Esophagus muscularis mucosa (tissue), 4 donors: Measurements from ENCODE around the gene C1orf21. TPM values are rescaled to one million over a fixed set of nuclear protein-coding genes. Genes with fewer than 3 reads are reported as not detected.

ENCODE experiments used
- DNase-seq: peaks from one replicate; pipeline ENCODE4 v3.0.0-alpha.2; 2017; ENCODE audit errors: extremely low spot score
- H3K27ac ChIP-seq, 4 donors: fragments of 200-600 bp; sonication (generic); replicated peaks in 1 of 4; 1 replicate in 3 of 4; 2 replicates in 1 of 4; pipeline ENCODE4 v1.5.1; 2016 to 2019; ENCODE audit warnings: mild to moderate bottlenecking in 1 of 4
- H3K27me3 ChIP-seq, 4 donors: fragments of 200-600 bp; sonication (generic); one replicate each; pipeline versions ENCODE4 v1.5.1 to v1.6.0; 2016 to 2019
- H3K36me3 ChIP-seq, 4 donors: fragments of 200-600 bp; sonication (generic); one replicate each; pipeline ENCODE4 v1.5.1; 2016 to 2019
- H3K4me1 ChIP-seq, 4 donors: fragments of 200-600 bp; sonication (generic); one replicate each; pipeline ENCODE4 v1.5.1; 2016 to 2019
- H3K4me3 ChIP-seq, 4 donors: fragments of 200-600 bp; sonication (generic); 1 replicate in 2 of 4; 2 replicates in 2 of 4; pipeline ENCODE4 v1.5.1; 2016 to 2019; ENCODE audit warnings: mild to moderate bottlenecking in 4 of 4, moderate library complexity in 1 of 4
- H3K9me3 ChIP-seq, 4 donors: fragments of 200-600 bp; sonication (generic); 1 replicate in 3 of 4; 2 replicates in 1 of 4; pipeline ENCODE4 v1.5.1; 2016 to 2019
- CTCF ChIP-seq, 3 experiments: fragments of 200-600 bp in 2 of 3; fragments of 450-650 bp in 1 of 3; sonication (generic) in 2 of 3; IDR thresholded peaks; one replicate each; pipeline ENCODE4 v1.5.1; 2017 to 2019; ENCODE audit warnings: antibody characterized with exemption in 3 of 3, mild to moderate bottlenecking in 2 of 3, moderate library complexity in 1 of 3
- EP300 ChIP-seq: sonication (generic); formaldehyde crosslinking; IDR thresholded peaks from one replicate; pipeline ENCODE4 v1.6.1; 2017; ENCODE audit warnings: antibody characterized with exemption
- POLR2A ChIP-seq: fragments of 450-650 bp; IDR thresholded peaks from one replicate; pipeline ENCODE4 v1.6.1; 2017; ENCODE audit warnings: antibody characterized with exemption, moderate library complexity, mild to moderate bottlenecking, low read depth
- POLR2AphosphoS5 ChIP-seq, 2 donors: sonication (generic); formaldehyde crosslinking; IDR thresholded peaks; one replicate each; pipeline ENCODE4 v1.6.1; 2017; ENCODE audit warnings: antibody characterized with exemption in 2 of 2
- WGBS: methylation state at CpG from one replicate; pipeline ENCODE4 v1.1.5; 2018; 5-methylcytosine and 5-hydroxymethylcytosine counted together
- intact Hi-C: fragments of 100-400 bp; cut with DNase I; formaldehyde crosslinking; loops from one replicate; pipeline ENCODE4 v1.15.1; 2023
- total RNA-seq, 4 donors: library from RNA; depleted of rRNA; stranded (reverse); fragments of >200 nt; gene quantifications; one replicate each; pipeline versions ENCODE4 v1.1.0 to v1.2.1, GENCODE V29; 2016

C1orf21 gene
- total RNA-seq, 4 donors from 2014 or later, result 39.5 to 91.7 (median 58.8) TPM

- intact Hi-C loops, result no loop called here
- Histone ChIP-seq H3K4me3 (no peak overlapping the region), H3K27me3 (no peaks in the 10 kb centered on the region), H3K27ac (no peak overlapping the region), H3K4me1 (peaks cover 28 to 40% (median 36%) of the 10 kb centered on the region in 4 donors), H3K9me3 (no peaks in the 10 kb centered on the region), H3K36me3 (no peaks in the 10 kb centered on the region)
- WGBS, result 95% methylated on average over 1 of the region's 1 CpG
- DNase-seq, result no peak
- TF ChIP-seq POLR2A, result no peak
- TF ChIP-seq EP300, result no peak
- no peak for TF ChIP-seq CTCF (IDR thresholded peaks at IDR 0.05)
- no peak for TF ChIP-seq POLR2AphosphoS5 (IDR thresholded peaks at IDR 0.05)
Measured at GRCh38 chr1:184412472-184412871, 25.6 kb downstream of the C1orf21 start.

GRCh38 chr1:184416481-184416880 is 29.7 kb downstream of the C1orf21 start:
- H3K9me3 ChIP-seq, result no peaks in the 10 kb centered on the region

GRCh38 chr1:184416946-184417345 is 30.1 kb downstream of the C1orf21 start:
- H3K4me3 ChIP-seq, result no peak overlapping the region
- intact Hi-C loops, result no loop called here
- DNase-seq, result no peak
- TF ChIP-seq CTCF (IDR thresholded peaks at IDR 0.05), result no peak
- TF ChIP-seq EP300, result no peak
- TF ChIP-seq POLR2A, result no peak
- no peak for TF ChIP-seq POLR2AphosphoS5 (IDR thresholded peaks at IDR 0.05)
- peaks cover 26 to 57% (median 50%) of the 10 kb centered on the region in 4 donors for H3K4me1 ChIP-seq
- no peaks in the 10 kb centered on the region for H3K27me3 ChIP-seq
- no peak overlapping the region for H3K27ac ChIP-seq
- H3K36me3 ChIP-seq, result no peaks in the 10 kb centered on the region
- WGBS, result 55% methylated on average over 3 of the region's 3 CpGs
- H3K9me3 ChIP-seq, result no peaks in the 10 kb centered on the region

More at GRCh38 chr1:184416481-184416880, 29.7 kb downstream of the C1orf21 start:
- DNase-seq, result no peak
- Histone ChIP-seq H3K36me3 (no peaks in the 10 kb centered on the region), H3K27me3 (no peaks in the 10 kb centered on the region), H3K4me1 (peaks cover 26 to 53% (median 46%) of the 10 kb centered on the region in 4 donors), H3K4me3 (no peak overlapping the region), H3K27ac (no peak overlapping the region)
- intact Hi-C loops, result no loop called here
- no peak for TF ChIP-seq EP300
- no peak for TF ChIP-seq POLR2A
- no peak for TF ChIP-seq CTCF (IDR thresholded peaks at IDR 0.05)
- TF ChIP-seq POLR2AphosphoS5 (IDR thresholded peaks at IDR 0.05), result no peak
- WGBS, result 41% methylated on average over 2 of the region's 2 CpGs

GRCh38 chr1:184417916-184418315 is 31.1 kb downstream of the C1orf21 start:
- no peak for TF ChIP-seq POLR2AphosphoS5 (IDR thresholded peaks at IDR 0.05)
- no peak for TF ChIP-seq POLR2A
- TF ChIP-seq CTCF (IDR thresholded peaks at IDR 0.05), result no peak
- TF ChIP-seq EP300, result no peak
- Histone ChIP-seq H3K9me3 (no peaks in the 10 kb centered on the region), H3K27ac (no peak overlapping the region), H3K27me3 (no peaks in the 10 kb centered on the region), H3K36me3 (no peaks in the 10 kb centered on the region), H3K4me1 (peaks cover 26 to 67% (median 60%) of the 10 kb centered on the region in 4 donors), H3K4me3 (no peak overlapping the region)
- intact Hi-C loops, result no loop called here
- 100% methylated on average over 1 of the region's 1 CpG for WGBS
- DNase-seq, result no peak

- WGBS, result 77% methylated on average over 4 of the region's 4 CpGs
- Histone ChIP-seq H3K27ac (no peak overlapping the region), H3K4me3 (no peak overlapping the region), H3K9me3 (no peaks in the 10 kb centered on the region), H3K4me1 (peaks cover 26 to 70% (median 62%) of the 10 kb centered on the region in 4 donors), H3K36me3 (no peaks in the 10 kb centered on the region), H3K27me3 (no peaks in the 10 kb centered on the region)
- intact Hi-C loops, result no loop called here
- TF ChIP-seq POLR2A (no peak), POLR2AphosphoS5 (IDR thresholded peaks at IDR 0.05) (no peak), CTCF (IDR thresholded peaks at IDR 0.05) (no peak), EP300 (no peak)
- no peak for DNase-seq
Measured at GRCh38 chr1:184418652-184419349, 32.0 kb downstream of the C1orf21 start.
